HG02798 (cell line): ENCODE measurements around the gene SFXN5.

Experiments
- ATAC-seq: cut with Tn5 transposase; IDR thresholded peaks from one replicate; pipeline ENCODE4 v1.9.1; 2021; ENCODE audit warnings: mild to moderate bottlenecking; ENCODE audit not compliant: unreplicated experiment, poor library complexity

Gene SFXN5

DNA sequence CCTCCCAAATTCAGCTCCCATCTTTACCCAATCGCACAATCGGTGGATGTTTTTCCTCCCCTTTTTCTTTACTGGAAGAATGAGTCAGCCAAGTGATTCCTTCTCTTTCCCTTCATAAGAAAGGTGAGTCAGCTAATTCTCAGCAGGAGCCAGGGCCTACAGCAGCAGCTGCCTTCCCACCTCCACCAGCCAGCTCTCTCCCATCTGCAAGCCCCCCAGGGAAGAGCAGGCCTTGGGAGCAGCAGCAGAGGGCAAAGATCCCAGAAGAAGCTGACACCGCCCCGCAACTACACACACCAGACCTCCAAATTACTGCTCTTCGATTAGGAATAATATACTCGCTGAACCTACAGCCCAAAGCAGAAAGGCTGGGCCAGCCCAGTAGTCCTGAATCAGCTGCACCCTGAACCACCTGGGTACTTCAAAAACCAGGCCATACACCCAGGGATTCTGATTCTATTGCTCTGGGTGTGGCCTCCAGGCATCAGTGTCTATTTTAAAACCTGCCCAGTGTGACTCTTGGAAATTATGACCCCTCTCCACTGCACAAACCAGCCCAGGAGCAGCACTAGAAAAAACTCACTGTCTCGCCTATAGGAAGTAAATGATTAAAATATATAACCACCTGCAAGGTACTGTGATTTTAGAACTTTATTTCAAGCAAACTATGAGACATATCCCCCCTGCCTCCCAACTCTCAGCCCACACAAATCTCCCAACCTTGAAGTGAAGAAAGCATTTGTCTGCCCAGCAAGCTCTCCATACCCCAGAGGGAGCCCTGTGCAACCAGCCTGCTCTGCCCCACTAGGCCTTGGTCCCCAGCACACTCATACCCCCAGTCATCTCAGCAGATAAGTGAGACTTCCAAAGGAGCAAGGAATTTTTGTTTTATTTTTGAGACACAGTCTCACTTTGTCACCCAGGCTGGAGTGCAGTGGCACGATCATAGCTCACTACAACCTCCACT lies 7.3 kb downstream of the SFXN5 start:
- no peak for ATAC-seq

DNA sequence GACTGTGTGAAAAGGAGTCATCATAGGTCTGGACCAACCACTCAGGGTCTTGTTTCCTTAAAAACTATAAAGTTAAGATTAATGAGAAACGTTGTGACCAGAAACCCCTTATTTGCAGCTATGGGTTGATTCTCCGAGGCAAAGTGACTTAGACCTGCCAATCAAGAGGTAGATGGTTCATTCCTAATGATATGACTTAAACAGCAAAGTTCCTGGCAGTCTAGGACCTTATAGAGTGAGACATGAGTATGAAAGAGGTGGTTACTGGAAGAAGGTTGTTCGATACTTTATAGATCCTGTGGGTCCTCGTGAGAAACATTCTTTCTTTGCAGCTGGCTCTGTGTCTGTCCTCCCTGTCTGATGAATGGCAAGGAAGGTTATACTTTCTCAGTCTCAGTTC lies 8.0 kb downstream of the SFXN5 start:
- ATAC-seq: no peak

DNA sequence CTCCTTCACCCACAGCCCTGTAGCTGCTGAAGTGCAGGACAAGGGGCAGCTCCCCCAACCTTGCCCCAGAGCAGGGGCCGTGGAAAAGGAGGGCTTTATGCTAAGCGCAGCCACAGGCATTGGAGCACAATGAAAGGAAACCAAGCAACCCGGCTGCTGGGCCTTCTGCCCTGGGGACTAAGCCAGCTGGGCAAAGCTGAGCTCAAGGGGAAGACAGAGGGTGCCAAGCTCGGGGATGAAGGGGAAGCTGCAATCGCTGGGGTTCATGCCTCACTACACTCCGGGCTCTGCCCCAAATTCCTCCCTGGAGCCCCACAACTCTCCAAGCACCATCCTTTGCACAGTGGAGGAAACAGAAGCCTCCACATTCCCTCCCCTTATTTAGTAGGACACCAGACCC lies 12.4 kb downstream of the SFXN5 start:
- no peak for ATAC-seq

DNA sequence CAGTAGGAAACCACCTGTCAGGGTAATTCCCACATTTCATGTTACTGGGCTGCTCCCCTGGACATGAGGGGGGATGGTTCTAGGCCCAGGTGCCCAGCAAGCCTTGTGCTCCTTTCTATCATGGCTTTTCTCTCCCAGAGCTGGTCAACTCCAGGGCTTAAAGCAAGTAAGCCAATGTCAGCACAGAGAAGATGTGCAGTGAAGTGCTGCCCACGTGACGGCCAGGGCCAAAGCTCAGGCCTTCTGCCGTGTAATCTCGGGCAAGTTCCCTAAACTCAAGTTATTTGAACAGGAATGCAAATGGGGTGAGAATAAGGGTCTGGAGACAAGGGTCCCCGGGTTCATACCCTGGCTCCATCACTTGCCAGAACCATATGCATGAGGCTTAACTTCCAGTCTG lies 16.5 kb downstream of the SFXN5 start:
- no peak for ATAC-seq

DNA sequence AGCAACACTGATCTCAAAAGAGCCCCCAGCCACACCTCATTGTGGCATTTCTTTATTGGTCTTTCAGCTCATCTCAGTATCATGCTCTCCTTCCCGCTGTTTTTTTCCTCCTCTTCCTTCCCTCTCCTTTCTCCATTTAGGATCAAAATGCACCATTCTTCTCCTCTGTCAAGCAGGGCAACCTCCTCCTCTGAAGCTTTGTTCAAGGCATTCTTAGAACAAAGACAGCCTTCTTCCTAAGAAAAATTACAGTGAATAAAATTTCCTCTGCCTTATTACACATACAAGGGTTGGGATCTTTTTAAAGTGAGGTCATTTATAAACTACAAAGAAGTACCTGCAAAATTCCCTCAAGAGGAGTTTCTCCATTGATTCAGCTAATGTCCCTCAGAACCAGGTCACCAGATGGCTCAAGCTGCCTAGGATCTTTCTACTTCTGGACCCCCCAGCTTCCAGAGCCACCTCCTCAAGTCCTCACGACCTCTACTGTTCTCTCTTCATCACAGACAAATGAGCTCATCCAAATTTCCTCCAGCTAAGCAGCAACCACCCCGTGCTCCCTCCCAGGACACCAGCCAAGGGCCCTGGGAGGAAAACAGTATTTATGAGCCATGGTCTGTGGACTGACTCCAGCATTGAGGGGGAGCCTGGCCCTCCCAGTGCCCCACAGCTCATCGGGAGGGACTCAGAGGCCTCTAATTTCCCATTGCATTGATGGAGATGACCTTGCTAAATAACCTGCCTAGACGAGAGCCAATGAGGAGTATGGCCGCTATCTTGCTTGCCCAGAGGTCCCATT lies 18.0 kb downstream of the SFXN5 start:
- no peak for ATAC-seq

DNA sequence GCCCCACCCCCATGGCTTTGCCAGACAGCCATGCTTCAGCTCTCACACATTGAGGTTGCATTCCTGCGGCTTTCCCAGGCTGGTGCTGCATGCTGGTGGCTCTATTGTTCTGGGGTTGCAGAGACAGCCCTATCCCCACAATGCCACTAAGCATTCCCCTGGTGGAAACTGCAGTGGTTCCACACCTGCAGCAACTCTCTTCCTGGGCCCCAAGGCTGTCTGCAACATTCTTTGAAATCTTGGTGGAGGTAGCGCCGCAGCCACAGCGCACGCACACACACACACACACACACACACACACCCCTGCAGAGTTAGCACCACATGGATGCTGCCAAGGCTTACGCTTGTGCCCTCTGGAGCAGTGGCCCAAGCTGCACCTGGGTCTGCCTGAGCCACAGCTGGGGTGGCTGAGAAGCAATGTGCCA lies 21.4 kb downstream of the SFXN5 start:
- no peak for ATAC-seq

DNA sequence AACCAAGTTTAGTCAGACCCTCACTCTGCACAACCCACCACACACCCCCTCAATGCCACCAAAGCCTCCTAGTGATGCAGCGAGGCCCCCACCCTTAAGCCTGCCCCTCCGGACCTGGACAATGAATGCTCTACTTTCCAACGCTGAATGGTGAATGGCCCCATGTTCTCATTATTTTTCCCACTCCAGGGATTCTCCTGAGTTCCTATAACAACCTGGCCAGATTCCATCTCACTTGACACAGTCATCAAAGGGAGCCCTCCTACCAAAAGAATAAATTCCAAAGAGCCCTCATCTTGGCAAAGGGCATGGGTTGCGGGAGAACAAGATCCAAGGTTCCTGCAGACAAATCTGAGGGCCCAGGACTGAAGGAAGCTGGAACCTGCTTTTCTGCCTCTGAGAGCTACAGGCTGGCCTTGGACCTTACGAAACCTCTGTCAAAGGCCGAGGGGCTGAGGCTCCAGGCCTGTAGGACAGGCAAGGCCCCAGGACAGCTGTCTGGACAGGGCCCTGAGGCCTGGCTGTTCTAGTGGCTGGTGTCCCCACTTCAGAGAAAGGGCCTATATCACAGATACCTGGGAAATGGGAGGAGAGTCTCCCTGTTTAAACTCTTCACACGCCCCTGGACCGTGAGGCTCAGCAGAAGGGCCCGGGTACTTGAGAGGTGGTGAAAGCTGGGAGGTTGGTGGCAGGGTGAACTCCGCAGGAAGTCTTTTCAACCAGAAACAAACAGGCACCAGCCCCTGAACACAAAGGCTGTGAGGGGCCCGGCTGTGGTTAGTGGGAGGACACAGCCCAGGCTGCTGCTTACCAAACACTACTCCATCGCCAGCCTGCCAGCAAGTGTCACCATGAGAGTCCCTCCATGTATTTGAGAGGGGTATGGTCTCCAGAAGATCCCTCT lies 27.3 kb downstream of the SFXN5 start:
- no peak for ATAC-seq

DNA sequence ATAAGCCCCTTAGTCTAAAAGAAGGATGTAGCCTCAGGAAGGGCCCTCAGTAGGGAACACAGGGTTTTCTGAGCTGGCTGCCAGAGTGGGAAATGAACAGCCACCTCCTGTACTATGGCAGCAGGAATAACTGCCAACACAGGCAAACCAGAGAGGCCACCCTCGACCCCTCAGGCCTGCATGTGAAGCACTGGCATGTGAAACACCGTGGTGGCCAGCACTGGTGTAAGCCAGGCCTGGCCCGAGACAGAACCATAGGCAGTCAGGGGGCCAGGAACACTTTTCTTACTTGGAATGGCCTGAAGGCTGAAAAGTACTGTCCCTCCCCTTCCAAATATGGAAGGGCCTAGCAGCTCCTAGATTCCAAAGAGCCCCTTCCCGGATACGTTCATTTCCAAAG lies 28.2 kb downstream of the SFXN5 start:
- ATAC-seq: no peak

DNA sequence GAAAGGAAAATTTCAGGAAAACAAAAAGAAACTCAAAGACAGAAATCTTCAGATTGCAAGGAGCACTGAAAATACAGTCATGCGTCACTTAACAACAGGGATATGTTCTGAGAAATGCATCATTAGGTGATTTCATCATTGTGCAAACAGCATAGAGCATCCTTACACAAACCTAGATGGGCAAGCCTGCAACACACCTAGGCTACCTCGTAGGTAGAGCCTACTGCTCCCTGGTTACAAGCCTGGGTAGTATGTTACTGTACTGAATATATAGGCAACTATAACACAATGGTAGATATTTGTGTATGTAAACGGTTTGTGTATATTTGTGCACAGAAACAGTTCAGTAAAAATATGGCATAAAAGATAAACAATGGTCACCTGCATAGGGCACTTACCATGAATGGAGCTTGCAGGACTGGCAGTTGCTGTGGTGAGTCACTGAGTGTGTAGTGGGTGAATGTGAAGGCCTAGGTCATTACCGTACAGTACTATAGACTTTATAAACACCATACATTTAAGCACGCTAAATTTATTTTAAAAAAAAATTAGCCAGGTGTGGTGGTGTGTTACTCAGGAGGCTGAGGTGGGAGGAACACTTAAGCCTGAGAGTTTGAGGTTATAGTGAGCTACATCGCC lies 33.4 kb downstream of the SFXN5 start:
- ATAC-seq: no peak

DNA sequence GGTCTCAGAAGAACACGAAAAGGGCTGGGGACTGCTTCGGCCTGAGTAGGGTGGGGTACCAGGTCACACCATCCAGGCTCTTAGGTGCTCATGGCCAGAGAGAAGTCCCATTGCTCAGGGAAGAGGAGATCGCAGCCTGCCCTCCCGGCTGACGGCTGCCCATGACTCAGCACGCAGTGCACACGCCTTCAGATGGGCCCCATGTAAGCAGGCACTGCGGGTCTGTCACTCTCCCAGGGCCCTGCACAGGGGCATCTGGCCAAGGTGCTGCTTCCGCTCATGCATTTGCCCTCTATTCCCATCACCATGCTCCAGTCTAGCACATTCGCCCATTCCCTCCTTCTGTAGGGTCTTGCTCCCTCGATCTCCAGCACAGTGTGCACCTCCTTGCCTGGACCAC lies 34.7 kb downstream of the SFXN5 start:
- ATAC-seq: no peak

DNA sequence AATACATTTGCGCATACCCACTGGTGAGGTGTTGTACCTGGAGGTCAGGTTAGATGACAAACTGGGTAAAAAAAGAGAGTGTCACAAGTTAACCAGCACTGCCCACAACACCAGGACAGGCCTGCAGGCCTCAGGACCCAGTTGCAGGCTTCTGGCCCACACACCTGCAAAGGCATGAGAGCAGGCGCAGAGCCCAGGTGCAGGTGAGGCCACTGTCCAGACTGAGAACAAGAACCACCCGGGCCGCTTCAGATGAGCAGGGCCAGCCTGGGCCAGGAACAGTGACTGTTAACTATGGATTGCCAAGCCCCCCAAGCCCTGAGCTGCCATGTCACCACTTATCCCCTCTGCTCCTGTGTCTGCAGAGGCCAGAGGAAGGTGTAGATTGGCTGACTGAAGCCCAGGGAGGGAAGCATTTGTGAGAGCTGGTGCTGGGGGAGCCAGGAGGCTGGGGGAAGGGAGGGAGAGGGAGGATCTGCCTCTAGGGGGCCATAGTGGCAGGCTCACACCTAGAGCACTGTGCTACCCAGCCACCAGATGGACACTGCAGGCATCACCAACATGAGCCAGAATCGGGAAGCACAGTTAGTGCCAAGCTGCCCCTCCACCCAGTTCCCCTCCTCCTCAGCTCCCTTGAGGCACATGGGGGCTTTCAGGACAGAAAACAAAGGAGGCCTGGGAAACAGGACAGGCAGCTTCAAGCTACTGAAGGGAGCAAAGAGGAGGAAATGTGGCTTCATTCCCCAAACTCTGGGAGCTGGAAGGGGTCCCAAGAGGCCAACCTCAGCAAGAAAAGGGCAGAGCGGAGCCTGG lies 35.4 kb downstream of the SFXN5 start:
- ATAC-seq: no peak

DNA sequence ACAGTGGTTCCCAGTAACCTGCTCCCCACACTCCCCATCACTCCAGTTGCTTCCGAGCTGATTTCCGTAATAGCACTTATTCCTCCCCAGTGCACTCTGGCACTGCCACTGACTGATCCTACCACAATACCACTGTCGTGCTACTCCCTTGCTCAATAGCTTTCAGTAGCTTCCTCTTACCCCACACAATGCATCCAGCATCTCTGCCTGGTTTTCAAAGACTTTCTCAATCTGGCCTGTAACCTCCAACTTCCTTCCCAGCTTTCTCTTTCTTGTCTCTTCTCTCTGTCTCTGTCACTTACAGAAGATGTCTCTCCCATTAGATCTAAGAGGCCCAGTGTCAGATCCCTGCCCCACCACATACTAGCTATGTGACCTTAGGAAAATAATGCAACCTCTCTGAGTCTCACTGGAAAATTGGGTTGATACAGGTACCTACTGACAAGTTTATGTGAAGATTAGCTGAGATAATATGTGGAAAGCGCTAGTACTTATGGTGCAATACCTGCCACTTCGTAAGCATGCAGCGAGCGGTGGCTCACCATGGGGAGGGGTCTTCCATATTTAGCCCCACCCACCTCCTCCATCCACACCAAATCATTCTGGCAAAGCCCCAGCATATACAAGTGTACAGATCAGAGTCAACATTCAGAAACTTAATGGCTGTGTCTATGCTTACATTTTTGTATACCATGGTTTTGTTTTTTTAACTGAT lies 36.7 kb downstream of the SFXN5 start:
- no peak for ATAC-seq

DNA sequence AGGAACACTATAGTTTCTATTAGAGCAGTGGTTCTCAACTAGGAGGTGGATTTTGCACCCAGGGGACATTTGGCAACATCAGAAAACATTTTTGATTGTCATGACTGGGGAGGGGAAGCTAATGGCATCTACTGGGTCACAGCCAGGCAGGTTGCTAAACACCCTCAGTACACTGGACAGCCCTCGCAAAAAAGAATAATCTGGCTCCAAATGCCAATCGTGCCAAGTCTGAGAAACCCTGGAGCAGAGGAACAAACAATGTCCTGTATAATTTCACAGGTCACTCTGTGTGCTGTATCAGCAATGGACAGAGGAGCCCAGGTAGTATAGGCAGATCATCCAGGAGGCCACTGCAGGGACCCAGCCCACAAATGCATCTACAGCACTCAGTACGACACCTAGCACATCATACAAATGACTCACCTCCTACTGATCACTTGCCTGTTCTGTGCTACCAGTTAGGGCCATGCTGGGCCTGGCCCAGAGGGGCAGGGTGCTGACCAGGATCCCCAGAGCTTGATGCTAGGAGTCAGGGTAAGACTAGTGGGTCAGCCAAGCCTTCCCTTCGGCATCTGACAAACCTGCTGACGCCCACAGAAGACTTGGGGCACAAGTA lies 37.6 kb downstream of the SFXN5 start:
- no peak for ATAC-seq

DNA sequence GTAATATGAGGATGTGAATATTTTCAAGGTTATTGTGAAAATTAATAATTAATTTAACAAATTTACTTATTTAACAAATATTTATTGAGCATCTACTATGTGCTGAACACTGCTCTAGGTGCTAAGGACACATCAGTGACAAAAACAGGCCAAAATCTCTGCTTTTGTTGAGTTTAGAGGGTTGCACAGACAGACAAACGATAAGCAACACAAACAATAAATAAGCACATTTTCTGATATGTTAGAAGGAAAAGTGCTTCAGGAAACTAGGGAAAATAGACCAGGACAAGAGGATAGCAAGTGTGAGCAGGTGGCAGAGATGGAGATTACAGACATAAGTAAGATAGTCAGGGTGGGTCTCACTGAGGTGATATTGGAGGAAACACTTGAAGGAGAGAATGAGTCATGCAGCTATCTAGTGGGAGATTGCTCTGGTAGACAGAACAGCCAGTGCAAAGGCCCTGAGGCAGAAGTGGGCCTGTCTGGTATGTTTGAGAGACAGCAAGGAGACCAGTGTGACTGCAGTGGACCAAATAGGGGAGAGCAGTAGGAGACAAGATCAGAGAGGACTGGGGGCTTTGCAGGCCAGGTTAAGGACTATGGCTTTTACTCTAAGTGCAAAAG lies 38.3 kb downstream of the SFXN5 start:
- ATAC-seq: no peak

DNA sequence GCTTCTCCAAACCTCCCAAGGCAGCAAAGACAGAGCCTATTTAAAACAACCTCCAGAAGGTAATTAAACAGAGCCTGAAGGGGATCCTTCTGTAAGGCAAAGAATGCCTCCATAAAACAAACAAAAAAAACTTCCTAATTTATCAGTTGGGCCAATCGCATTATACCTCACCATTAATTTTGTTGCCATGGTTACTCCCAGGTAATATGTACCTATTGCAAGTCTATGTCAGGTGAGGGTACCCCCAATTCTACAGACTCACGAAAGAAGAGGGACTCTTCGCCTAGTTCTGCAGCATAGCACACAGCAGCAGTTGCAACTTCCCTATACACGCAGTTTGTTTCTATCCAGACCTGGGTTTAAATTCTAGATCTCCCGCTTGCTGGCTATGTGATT lies 38.8 kb downstream of the SFXN5 start:
- ATAC-seq: no peak

DNA sequence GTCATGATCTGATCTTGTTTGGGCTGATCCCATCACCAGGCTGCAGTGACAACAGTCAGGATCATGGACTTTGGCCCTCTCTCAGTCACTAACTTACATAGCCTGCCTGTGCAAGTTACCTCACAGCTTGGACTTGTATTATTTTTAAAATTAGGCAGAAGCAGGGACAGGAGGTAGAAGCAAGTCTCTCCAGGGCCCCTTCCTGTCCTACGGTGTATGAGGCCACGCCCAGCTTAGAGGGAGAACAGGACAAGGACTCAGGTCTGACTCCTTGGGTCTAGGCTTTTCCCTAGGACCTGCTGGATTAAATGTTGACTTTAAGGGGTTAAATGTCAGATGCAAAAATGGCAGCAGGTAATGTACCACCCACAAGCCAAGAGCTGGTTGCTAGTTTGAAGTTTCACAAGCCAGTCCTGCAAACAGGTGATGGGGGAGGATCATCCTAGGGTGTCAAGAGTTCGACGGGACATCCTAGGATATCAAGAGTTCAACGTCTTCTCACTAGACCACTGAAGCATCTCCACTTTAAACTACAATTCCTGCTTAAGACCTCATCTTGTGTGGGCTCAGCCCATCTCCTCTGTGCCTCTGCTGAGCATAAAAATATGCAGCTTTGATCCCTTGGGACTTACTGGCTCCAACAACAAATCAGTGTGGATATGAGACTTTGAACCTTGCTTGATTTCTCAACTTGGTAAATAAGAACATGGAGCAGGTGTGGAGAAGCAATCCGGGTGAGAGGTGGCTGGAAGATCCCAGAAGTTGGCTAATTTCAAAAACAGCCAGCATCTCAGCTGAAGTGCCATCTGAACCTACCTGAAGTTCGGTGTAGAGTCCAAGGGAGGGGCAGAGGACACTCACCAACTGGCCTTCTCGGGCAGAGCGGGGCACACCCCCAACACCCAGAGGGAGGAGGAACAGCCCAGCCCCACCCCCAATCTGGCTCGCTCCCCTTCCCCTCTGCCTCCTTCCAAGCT lies 39.5 kb downstream of the SFXN5 start:
- ATAC-seq: no peak
